ENCODE measurements around the gene ITFG2.
"Not testable (repeated sequence)": the region's sequence is repeated elsewhere in the genome, so short reads cannot be mapped to it uniquely, and the experiment has no call there.

Gene ITFG2

GRCh38 chr12:2858944-2859421, 46.5 kb downstream of the ITFG2 start:
- peaks cover 0 to 19% (median 0%) of the 10 kb centered on the region in 3 donors for H3K36me3 ChIP-seq
- intact Hi-C loops (cut with DNase I; ENCODE audit: low total_unique reads): loop anchor here (10.0 kb wide), 1 partner anchor 176 kb away; no protein-coding TSS in a partner anchor
- no peak overlapping the region for H3K27ac ChIP-seq

DNA sequence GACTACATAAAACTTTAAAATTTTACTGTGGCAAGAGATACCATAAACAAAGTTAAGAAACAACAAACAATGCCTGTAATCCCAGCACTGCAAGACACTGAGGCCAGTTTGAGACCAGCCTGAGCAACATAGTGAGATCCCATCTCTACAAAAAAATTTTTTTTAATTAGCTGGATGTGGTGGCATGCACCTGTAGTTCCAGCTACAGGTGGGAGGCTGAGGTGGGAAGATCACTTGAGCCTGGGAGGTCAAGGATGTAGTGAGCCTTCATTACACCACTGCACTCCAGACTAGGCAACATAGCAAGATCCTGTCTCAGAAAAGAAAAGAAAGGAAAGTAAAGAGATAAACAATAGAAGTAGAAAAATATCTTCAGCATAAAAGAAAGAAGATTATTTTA, 47.7 kb downstream of the ITFG2 start:
- H3K4me3 ChIP-seq: no peak overlapping the region
- peaks cover 0 to 10% (median 0%) of the 10 kb centered on the region in 3 donors for H3K36me3 ChIP-seq
- H3K9me3 ChIP-seq: no peaks in the 10 kb centered on the region
- H3K4me1 ChIP-seq: peaks cover 0 to 11% (median 0%) of the 10 kb centered on the region in 4 donors
- H3K27me3 ChIP-seq: no peaks in the 10 kb centered on the region
- intact Hi-C loops (cut with DNase I; ENCODE audit: low total_unique reads): no loop called here
- DNase-seq: no peak
- TF ChIP-seq, protein P1, sequence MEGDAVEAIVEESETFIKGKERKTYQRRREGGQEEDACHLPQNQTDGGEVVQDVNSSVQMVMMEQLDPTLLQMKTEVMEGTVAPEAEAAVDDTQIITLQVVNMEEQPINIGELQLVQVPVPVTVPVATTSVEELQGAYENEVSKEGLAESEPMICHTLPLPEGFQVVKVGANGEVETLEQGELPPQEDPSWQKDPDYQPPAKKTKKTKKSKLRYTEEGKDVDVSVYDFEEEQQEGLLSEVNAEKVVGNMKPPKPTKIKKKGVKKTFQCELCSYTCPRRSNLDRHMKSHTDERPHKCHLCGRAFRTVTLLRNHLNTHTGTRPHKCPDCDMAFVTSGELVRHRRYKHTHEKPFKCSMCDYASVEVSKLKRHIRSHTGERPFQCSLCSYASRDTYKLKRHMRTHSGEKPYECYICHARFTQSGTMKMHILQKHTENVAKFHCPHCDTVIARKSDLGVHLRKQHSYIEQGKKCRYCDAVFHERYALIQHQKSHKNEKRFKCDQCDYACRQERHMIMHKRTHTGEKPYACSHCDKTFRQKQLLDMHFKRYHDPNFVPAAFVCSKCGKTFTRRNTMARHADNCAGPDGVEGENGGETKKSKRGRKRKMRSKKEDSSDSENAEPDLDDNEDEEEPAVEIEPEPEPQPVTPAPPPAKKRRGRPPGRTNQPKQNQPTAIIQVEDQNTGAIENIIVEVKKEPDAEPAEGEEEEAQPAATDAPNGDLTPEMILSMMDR (IDR thresholded peaks at IDR 0.05): no peak
- no peak overlapping the region for H3K27ac ChIP-seq

More at GRCh38 chr12:2858944-2859421, 46.5 kb downstream of the ITFG2 start:
- peaks cover 0 to 11% (median 0%) of the 10 kb centered on the region in 4 donors for H3K4me1 ChIP-seq
- DNase-seq: no peak
- no peak overlapping the region for H3K4me3 ChIP-seq
- H3K27me3 ChIP-seq: no peaks in the 10 kb centered on the region
- no peaks in the 10 kb centered on the region for H3K9me3 ChIP-seq
- TF ChIP-seq, protein P1 (IDR thresholded peaks at IDR 0.05): no peak

- no peaks in the 10 kb centered on the region for H3K27me3 ChIP-seq
- H3K4me3 ChIP-seq: no peak overlapping the region
- H3K9me3 ChIP-seq: no peaks in the 10 kb centered on the region
- H3K27ac ChIP-seq: no peak overlapping the region
- H3K36me3 ChIP-seq: no peaks in the 10 kb centered on the region
- intact Hi-C loops (cut with DNase I; ENCODE audit: low total_unique reads): no loop called here
- DNase-seq: no peak
- TF ChIP-seq, protein P1 (IDR thresholded peaks at IDR 0.05): no peak
- no peaks in the 10 kb centered on the region for H3K4me1 ChIP-seq
Observed at GRCh38 chr12:2862876-2863275, 50.4 kb downstream of the ITFG2 start.

DNA sequence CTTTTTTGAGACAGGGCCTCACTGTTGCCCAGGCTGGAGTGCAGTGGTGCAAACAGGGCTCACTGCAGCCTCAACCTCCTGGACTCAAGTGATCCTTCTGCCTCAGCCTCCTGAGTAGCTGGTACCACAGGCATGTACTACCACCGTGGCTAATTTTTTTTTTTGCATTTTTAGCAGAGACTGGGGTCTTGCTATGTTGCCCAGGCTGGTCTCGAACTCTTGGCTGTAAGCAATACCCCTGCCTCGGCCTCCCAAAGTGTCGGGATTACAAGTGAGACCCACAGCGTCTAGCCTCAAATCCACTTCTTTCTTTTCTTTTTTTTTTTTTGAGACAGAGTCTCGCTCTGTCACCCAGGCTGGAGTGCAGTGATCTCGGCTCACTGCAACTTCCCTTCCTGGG, 50.9 kb downstream of the ITFG2 start:
- H3K27ac ChIP-seq; H3K9me3 ChIP-seq; H3K4me3 ChIP-seq; DNase-seq; intact Hi-C loops (cut with DNase I; ENCODE audit: low total_unique reads); H3K27me3 ChIP-seq; H3K36me3 ChIP-seq; H3K4me1 ChIP-seq: not testable (repeated sequence)

GRCh38 chr12:2864198-2864597, 51.7 kb downstream of the ITFG2 start:
- Histone ChIP-seq H3K4me3 (no peak overlapping the region), H3K36me3 (no peaks in the 10 kb centered on the region), H3K27ac (no peak overlapping the region), H3K9me3 (no peaks in the 10 kb centered on the region), H3K27me3 (no peaks in the 10 kb centered on the region), H3K4me1 (no peaks in the 10 kb centered on the region)
- TF ChIP-seq, protein P1 (IDR thresholded peaks at IDR 0.05): no peak
- intact Hi-C loops (cut with DNase I; ENCODE audit: low total_unique reads): no loop called here
- no peak for DNase-seq

DNA sequence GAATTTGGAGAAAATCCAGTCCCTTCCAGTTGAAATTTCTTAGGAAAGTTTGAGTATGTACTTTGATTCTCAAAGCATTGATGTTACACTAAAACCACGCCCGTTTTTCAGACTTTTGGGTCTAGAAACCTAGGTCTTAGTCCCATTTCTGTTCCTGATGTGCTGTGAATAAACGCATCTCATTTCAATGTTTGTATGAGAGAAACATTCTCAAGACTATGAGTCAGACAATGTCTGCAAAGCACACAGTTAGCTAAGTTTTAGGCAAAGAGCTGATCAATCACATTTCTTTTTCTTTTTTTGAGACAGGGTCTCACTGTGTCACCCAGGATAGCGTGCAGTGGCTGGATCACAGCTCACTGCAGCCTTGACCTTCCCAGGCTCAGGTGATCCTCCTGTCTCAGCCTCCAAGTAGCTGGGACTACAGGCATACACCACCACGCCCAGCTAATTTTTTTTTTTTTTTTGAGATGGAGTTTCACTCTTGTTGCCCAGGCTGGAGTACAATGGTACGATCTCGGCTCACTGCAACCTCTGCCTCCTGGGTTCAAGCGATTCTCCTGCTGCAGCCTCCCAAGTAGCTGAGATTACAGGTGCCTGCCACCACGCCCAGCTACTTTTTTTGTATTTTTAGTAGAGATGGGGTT, 56.6 kb downstream of the ITFG2 start:
- DNase-seq; H3K27ac ChIP-seq; H3K9me3 ChIP-seq; H3K4me3 ChIP-seq; H3K4me1 ChIP-seq; H3K36me3 ChIP-seq; H3K27me3 ChIP-seq; intact Hi-C loops (cut with DNase I; ENCODE audit: low total_unique reads): not testable (repeated sequence)
